OCI-LY1 (cell line): ENCODE data around the gene SESN1.

ENCODE experiments used
- H2AFZ ChIP-seq: fragments of 200-600 bp; sonication (generic), shearing (Covaris generic); 2 replicates; pipeline ENCODE4 v1.6.0; 2014; ENCODE audit warnings: antibody characterized with exemption, mild to moderate bottlenecking, low read length
- H3F3A ChIP-seq: fragments of 200-600 bp; sonication (generic), shearing (Covaris generic); 2 replicates; pipeline ENCODE4 v1.6.0; 2014; ENCODE audit warnings: mild to moderate bottlenecking, antibody characterized with exemption, low read length, moderate library complexity; ENCODE audit not compliant: insufficient read depth
- H3K27ac ChIP-seq: fragments of 200-600 bp; sonication (generic); 2 replicates; pipeline ENCODE4 v1.5.1; 2014; ENCODE audit warnings: low read length, mixed run types, mild to moderate bottlenecking, low read depth; ENCODE audit not compliant: poor library complexity, severe bottlenecking
- H3K27me3 ChIP-seq: fragments of 200-600 bp; sonication (generic); 2 replicates; pipeline ENCODE4 v1.6.0; 2014; ENCODE audit warnings: antibody characterized with exemption, mild to moderate bottlenecking, low read length, moderate library complexity; ENCODE audit not compliant: insufficient read depth
- H3K36me3 ChIP-seq: fragments of 200-600 bp; sonication (generic); 2 replicates; pipeline ENCODE4 v1.6.1; 2014; ENCODE audit warnings: mild to moderate bottlenecking, antibody characterized with exemption, low read length, moderate library complexity, mixed read lengths; ENCODE audit not compliant: insufficient read depth
- H3K4me1 ChIP-seq: fragments of 200-600 bp; sonication (generic); 2 replicates; pipeline ENCODE4 v1.5.1; 2014; ENCODE audit warnings: mild to moderate bottlenecking, low read length, moderate library complexity; ENCODE audit not compliant: insufficient read depth, severe bottlenecking
- H3K4me2 ChIP-seq: fragments of 200-600 bp; sonication (generic), shearing (Covaris generic); 2 replicates; pipeline ENCODE4 v1.6.1; 2014; ENCODE audit warnings: low read length
- H3K4me3 ChIP-seq: fragments of 200-600 bp; sonication (generic); 2 replicates; pipeline ENCODE4 v1.5.1; 2014; ENCODE audit warnings: low read length, low read depth, mild to moderate bottlenecking, mixed read lengths; ENCODE audit not compliant: poor library complexity, severe bottlenecking
- H3K79me2 ChIP-seq: fragments of 200-600 bp; shearing (Covaris generic); 2 replicates; pipeline ENCODE4 v1.6.1; 2016; ENCODE audit warnings: mixed run types, low read length, mixed read lengths; ENCODE audit not compliant: insufficient read depth
- H3K9ac ChIP-seq: fragments of 200-600 bp; sonication (generic), shearing (Covaris generic); 2 replicates; pipeline ENCODE4 v1.6.1; 2014; ENCODE audit warnings: mild to moderate bottlenecking, low read length, mixed read lengths
- H3K9me2 ChIP-seq: fragments of 200-600 bp; sonication (generic), shearing (Covaris generic); 2 replicates; pipeline ENCODE4 v1.6.1; 2014; ENCODE audit warnings: low read depth, mild to moderate bottlenecking, low read length, mixed read lengths
- H3K9me3 ChIP-seq: fragments of 200-600 bp; shearing (Covaris generic); 2 replicates; pipeline ENCODE4 v1.6.1; 2014; ENCODE audit warnings: low read length, mixed read lengths
- H4K20me1 ChIP-seq: fragments of 200-600 bp; sonication (generic), shearing (Covaris generic); 2 replicates; pipeline ENCODE4 v1.6.0; 2016; ENCODE audit warnings: mild to moderate bottlenecking, low read length; ENCODE audit not compliant: insufficient read depth
- EZH2 ChIP-seq: fragments of 200-600 bp; sonication (generic), shearing (Covaris generic); IDR thresholded peaks from 2 replicates; pipeline ENCODE4 v1.8.0; 2017; ENCODE audit warnings: borderline replicate concordance, mixed run types, mild to moderate bottlenecking, antibody characterized with exemption, low read length, moderate library complexity, mixed read lengths
- TF ChIP-seq, protein P1 (sequence below): fragments of 200-600 bp; sonication (generic), shearing (Covaris generic); IDR thresholded peaks from 2 replicates; pipeline ENCODE4 v1.5.1; 2017; ENCODE audit warnings: mild to moderate bottlenecking, antibody characterized with exemption, low read length, moderate library complexity, mixed read lengths

Gene SESN1

DNA sequence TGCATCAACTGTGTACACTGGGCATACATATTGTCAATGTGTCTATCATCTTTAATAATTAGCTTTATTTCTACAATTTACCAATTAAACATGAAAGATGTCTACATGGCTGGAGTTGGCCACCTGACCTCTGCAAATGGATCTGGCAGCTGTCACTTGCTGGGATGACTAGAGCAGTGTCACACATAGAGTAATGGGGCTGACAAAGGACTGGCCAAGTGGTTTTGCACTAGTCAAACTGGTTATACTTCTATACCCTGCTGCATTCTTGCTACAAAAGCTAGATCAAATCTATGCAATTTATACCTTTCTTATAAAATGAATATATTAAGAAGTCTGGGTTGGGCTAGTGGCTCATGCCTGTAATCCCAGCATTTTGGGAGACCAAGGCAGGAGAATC, 99.3 kb downstream of the SESN1 start:
- Histone ChIP-seq H2AFZ (no peak overlapping the region), H3K9me3 (no peaks in the 10 kb centered on the region), H3K9me2 (no peaks in the 10 kb centered on the region), H3F3A (no peaks in the 10 kb centered on the region), H3K4me1 (no peaks in the 10 kb centered on the region), H3K4me3 (no peak overlapping the region), H4K20me1 (no peaks in the 10 kb centered on the region), H3K79me2 (no peaks in the 10 kb centered on the region), H3K36me3 (peaks cover 54% of the 10 kb centered on the region; the same call in 1 of the 2 replicates), H3K9ac (no peak overlapping the region), H3K27ac (no peak overlapping the region), H3K27me3 (no peaks in the 10 kb centered on the region), H3K4me2 (no peak overlapping the region)
- TF ChIP-seq, protein P1, sequence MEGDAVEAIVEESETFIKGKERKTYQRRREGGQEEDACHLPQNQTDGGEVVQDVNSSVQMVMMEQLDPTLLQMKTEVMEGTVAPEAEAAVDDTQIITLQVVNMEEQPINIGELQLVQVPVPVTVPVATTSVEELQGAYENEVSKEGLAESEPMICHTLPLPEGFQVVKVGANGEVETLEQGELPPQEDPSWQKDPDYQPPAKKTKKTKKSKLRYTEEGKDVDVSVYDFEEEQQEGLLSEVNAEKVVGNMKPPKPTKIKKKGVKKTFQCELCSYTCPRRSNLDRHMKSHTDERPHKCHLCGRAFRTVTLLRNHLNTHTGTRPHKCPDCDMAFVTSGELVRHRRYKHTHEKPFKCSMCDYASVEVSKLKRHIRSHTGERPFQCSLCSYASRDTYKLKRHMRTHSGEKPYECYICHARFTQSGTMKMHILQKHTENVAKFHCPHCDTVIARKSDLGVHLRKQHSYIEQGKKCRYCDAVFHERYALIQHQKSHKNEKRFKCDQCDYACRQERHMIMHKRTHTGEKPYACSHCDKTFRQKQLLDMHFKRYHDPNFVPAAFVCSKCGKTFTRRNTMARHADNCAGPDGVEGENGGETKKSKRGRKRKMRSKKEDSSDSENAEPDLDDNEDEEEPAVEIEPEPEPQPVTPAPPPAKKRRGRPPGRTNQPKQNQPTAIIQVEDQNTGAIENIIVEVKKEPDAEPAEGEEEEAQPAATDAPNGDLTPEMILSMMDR, result no peak
- no peak for TF ChIP-seq EZH2

DNA sequence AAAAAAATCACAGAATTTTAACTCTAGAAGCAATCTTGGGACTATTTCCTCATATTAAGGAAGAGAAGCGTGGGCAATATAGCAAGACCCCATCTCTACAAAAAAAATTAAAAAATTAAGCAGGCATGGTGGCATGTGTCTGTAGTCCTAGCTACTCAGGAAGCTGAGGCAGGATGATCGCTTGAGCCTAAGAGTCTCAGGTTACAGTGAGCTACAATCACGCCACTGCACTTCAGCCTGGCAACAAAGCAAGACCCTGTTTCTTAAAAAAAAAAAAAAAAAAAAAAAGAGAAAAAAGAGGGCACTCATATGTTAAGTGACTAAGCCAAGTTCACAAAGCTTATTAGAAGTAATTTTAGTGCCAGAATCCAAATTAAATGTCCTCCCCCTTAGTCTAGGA, 100.8 kb downstream of the SESN1 start:
- H3K4me3 ChIP-seq, result no peak overlapping the region
- H3F3A ChIP-seq, result no peaks in the 10 kb centered on the region
- peaks cover 50% of the 10 kb centered on the region; the same call in 1 of the 2 replicates for H3K36me3 ChIP-seq
- TF ChIP-seq, protein P1, result no peak
- no peak for TF ChIP-seq EZH2
- H3K4me2 ChIP-seq, result no peak overlapping the region
- H4K20me1 ChIP-seq, result no peaks in the 10 kb centered on the region
- H3K9me2 ChIP-seq, result no peaks in the 10 kb centered on the region
- H3K9ac ChIP-seq, result no peak overlapping the region
- H3K27ac ChIP-seq, result no peak overlapping the region
- no peaks in the 10 kb centered on the region for H3K9me3 ChIP-seq
- no peaks in the 10 kb centered on the region for H3K4me1 ChIP-seq
- H2AFZ ChIP-seq, result no peak overlapping the region
- no peaks in the 10 kb centered on the region for H3K79me2 ChIP-seq
- no peaks in the 10 kb centered on the region for H3K27me3 ChIP-seq

GRCh38 chr6:108989700-108990099, 104.9 kb downstream of the SESN1 start:
- Histone ChIP-seq H4K20me1 (no peaks in the 10 kb centered on the region), H3K4me1 (no peaks in the 10 kb centered on the region), H2AFZ (no peak overlapping the region), H3K9me2 (no peaks in the 10 kb centered on the region), H3K4me3 (no peak overlapping the region), H3K27me3 (no peaks in the 10 kb centered on the region), H3K27ac (no peak overlapping the region), H3K79me2 (no peaks in the 10 kb centered on the region), H3K9ac (no peak overlapping the region), H3K9me3 (no peaks in the 10 kb centered on the region), H3F3A (no peaks in the 10 kb centered on the region), H3K4me2 (no peak overlapping the region), H3K36me3 (peaks cover 48% of the 10 kb centered on the region; the same call in 1 of the 2 replicates)
- TF ChIP-seq, protein P1, result no peak
- no peak for TF ChIP-seq EZH2
